Measurements from ENCODE around the gene ENAH. TPM values are rescaled to one million over a fixed set of nuclear protein-coding genes. Genes with fewer than 3 reads are reported as not detected.

The ENAH gene
- total and polyA plus RNA-seq, 9 of the 15 experiments (the other 6 are each of a cell fraction or from before 2014, with no cell fraction given): 0.03 to 1.2 (median 0.15) TPM

GRCh38 chr1:225445639-225446594 lies 207.0 kb downstream of the ENAH start (continued):
- TF ChIP-seq ARID4B (CRISPR knock-in tag; IDR thresholded peaks at IDR 0.05): peak; percentile 43; the same call in 1 of the 2 replicates
- TF ChIP-seq MAX (CRISPR knock-in tag; IDR thresholded peaks at IDR 0.05): 0 out of 2 replicates have a peak, but pooled peaks have one; percentile 39
- TF ChIP-seq CBFA2T3 (IDR thresholded peaks at IDR 0.05): peak; percentile 55
- TF ChIP-seq ZEB2 (IDR thresholded peaks at IDR 0.05): peak; percentile 55; the same call in 1 of the 2 replicates
- no peak for TF ChIP-seq TCF7L2 (IDR thresholded peaks at IDR 0.05; ENCODE audit: low read depth, low read length)
- TF ChIP-seq USF1 (CRISPR knock-in tag; IDR thresholded peaks at IDR 0.05): peak; percentile 44
